ENCODE results near the gene SNED1. TPM values are rescaled to one million over a fixed set of nuclear protein-coding genes. Genes with fewer than 3 reads are reported as not detected.
A peak's percentile ranks its signal among the peaks of the same experiment; 100 is the strongest.

SNED1 gene
- polyA plus RNA-seq, 1 experiment = 3.9 TPM

GRCh38 chr2:240995041-240996021 is 3.1 kb upstream of the SNED1 start:
- CTCF ChIA-PET = no interaction called here
- no peak for TF ChIP-seq CTCF (IDR thresholded peaks at IDR 0.05; ENCODE audit: insufficient read depth, low read depth, low read length)
- POLR2A ChIA-PET = no interaction called here
- DNase-seq (ENCODE audit: low read depth) = no peak
- Histone ChIP-seq H3K36me3 (ENCODE audit: control insufficient read depth, insufficient read depth, low read length) (peaks cover 2% of the 10 kb centered on the region; the same call in 1 of the 2 replicates), H3K27me3 (ENCODE audit: control insufficient read depth, insufficient read depth, low read length) (no peaks in the 10 kb centered on the region), H3K4me3 (ENCODE audit: low read depth, low read length) (no peak overlapping the region)

GRCh38 chr2:240996161-240996833 is 2.1 kb upstream of the SNED1 start:
- H3K36me3 ChIP-seq (ENCODE audit: control insufficient read depth, insufficient read depth, low read length) = peaks cover 3% of the 10 kb centered on the region; the same call in 1 of the 2 replicates
- ChIA-PET POLR2A (no interaction called here), CTCF (no interaction called here)
- H3K4me3 ChIP-seq (ENCODE audit: low read depth, low read length) = no peak overlapping the region
- DNase-seq (ENCODE audit: low read depth) = no peak
- no peaks in the 10 kb centered on the region for H3K27me3 ChIP-seq (ENCODE audit: control insufficient read depth, insufficient read depth, low read length)
- TF ChIP-seq CTCF (IDR thresholded peaks at IDR 0.05; ENCODE audit: insufficient read depth, low read depth, low read length) = no peak

GRCh38 chr2:240996834-240997140 is 1.6 kb upstream of the SNED1 start:
- POLR2A ChIA-PET = no interaction called here
- Histone ChIP-seq H3K4me3 (ENCODE audit: low read depth, low read length) (no peak overlapping the region), H3K27me3 (ENCODE audit: control insufficient read depth, insufficient read depth, low read length) (no peaks in the 10 kb centered on the region), H3K36me3 (ENCODE audit: control insufficient read depth, insufficient read depth, low read length) (peaks cover 3% of the 10 kb centered on the region; the same call in 1 of the 2 replicates)
- no peak for TF ChIP-seq CTCF (IDR thresholded peaks at IDR 0.05; ENCODE audit: insufficient read depth, low read depth, low read length)
- CTCF ChIA-PET = no interaction called here
- DNase-seq (ENCODE audit: low read depth) = no peak

GRCh38 chr2:240997141-240997855 is 1.1 kb upstream of the SNED1 start:
- no peaks in the 10 kb centered on the region for H3K27me3 ChIP-seq (ENCODE audit: control insufficient read depth, insufficient read depth, low read length)
- CTCF ChIA-PET = no interaction called here
- TF ChIP-seq CTCF (IDR thresholded peaks at IDR 0.05; ENCODE audit: insufficient read depth, low read depth, low read length) = no peak
- H3K4me3 ChIP-seq (ENCODE audit: low read depth, low read length) = no peak overlapping the region
- POLR2A ChIA-PET = no interaction called here
- DNase-seq (ENCODE audit: low read depth) = no peak
- H3K36me3 ChIP-seq (ENCODE audit: control insufficient read depth, insufficient read depth, low read length) = peaks cover 3% of the 10 kb centered on the region; the same call in 1 of the 2 replicates

GRCh38 chr2:240998706-240998994 is 232 bp downstream of the SNED1 start:
- no peak for DNase-seq (ENCODE audit: low read depth)
- ChIA-PET CTCF (interaction anchor here (1.6 kb wide), 1 partner anchor 86 kb away, joined by 6 read pairs; no protein-coding TSS in a partner anchor), POLR2A (no interaction called here)
- no peak for TF ChIP-seq CTCF (IDR thresholded peaks at IDR 0.05; ENCODE audit: insufficient read depth, low read depth, low read length)
- Histone ChIP-seq H3K27me3 (ENCODE audit: control insufficient read depth, insufficient read depth, low read length) (no peaks in the 10 kb centered on the region), H3K36me3 (ENCODE audit: control insufficient read depth, insufficient read depth, low read length) (peaks cover 3% of the 10 kb centered on the region; the same call in 1 of the 2 replicates), H3K4me3 (ENCODE audit: low read depth, low read length) (peak overlapping the region; percentile 60)

Measured in BJ (cell line).